Stimulated activated CD4-positive, alpha-beta T cell treated with anti-CD3 and anti-CD28 coated beads, Interleukin-2, amount 100 ng/mL, for 24 hours (primary cell): ENCODE data around the gene ZKSCAN7.
"Not testable (repeated sequence)": the region's sequence is repeated elsewhere in the genome, so short reads cannot be mapped to it uniquely, and the experiment has no call there.

ENCODE experiments used
- DNase-seq, 2 donors: peaks; one replicate each; pipeline ENCODE4 v3.0.0-alpha.2; 2020

ZKSCAN7 gene

GRCh38 chr3:44577354-44577952 lies 22.5 kb downstream of the ZKSCAN7 start:
- not testable (repeated sequence) for DNase-seq

- DNase-seq = not testable (repeated sequence)
These were observed 23.3 kb downstream of the ZKSCAN7 start for GRCh38 chr3:44578316-44578715.

- DNase-seq = not testable (repeated sequence)
These were observed 24.0 kb downstream of the ZKSCAN7 start for GRCh38 chr3:44578924-44579515.

- DNase-seq = not testable (repeated sequence)
These were observed 24.8 kb downstream of the ZKSCAN7 start for GRCh38 chr3:44579749-44580148.

GRCh38 chr3:44580971-44581370 lies 26.0 kb downstream of the ZKSCAN7 start:
- DNase-seq = not testable (repeated sequence)

GRCh38 chr3:44584646-44585501 lies 29.9 kb downstream of the ZKSCAN7 start, which contains the start of gene ZNF660:
ZNF660 (plus strand) TSS chr3:44584964; CDS start chr3:44594194, 9,230 bp downstream.
- peak in 1 of 2 donors; percentile 6 for DNase-seq

GRCh38 chr3:44596621-44597020 lies 41.6 kb downstream of the ZKSCAN7 start:
- no peak for DNase-seq

GRCh38 chr3:44601749-44602148 lies 46.8 kb downstream of the ZKSCAN7 start:
- DNase-seq = no peak

- no peak for DNase-seq
These were observed 57.7 kb downstream of the ZKSCAN7 start for GRCh38 chr3:44612678-44613077.
